Adrenal gland (tissue), 12 donors: Measurements from ENCODE around the gene PYCR2. TPM values are rescaled to one million over a fixed set of nuclear protein-coding genes. Genes with fewer than 3 reads are reported as not detected.

Experiments used
- DNase-seq, 7 donors: peaks; one replicate each; pipeline ENCODE4 v3.0.0-alpha.2; 2019 to 2020
- H3K27ac ChIP-seq, 5 donors: fragments of 200-600 bp; sonication (generic) in 4 of 5; 1 replicate in 3 of 5; 2 replicates in 2 of 5; pipeline versions ENCODE4 v1.5.1 to v1.8.0; 2016 to 2020; ENCODE audit warnings: mild to moderate bottlenecking in 1 of 5
- H3K27me3 ChIP-seq: fragments of 200-600 bp; 2 replicates; pipeline ENCODE4 v1.8.0; 2021
- H3K36me3 ChIP-seq, 2 donors: fragments of 200-600 bp; replicated peaks in 1 of 2; 1 replicate in 1 of 2; 2 replicates in 1 of 2; pipeline versions ENCODE4 v1.5.1 to v1.8.0; 2018 to 2022
- H3K4me1 ChIP-seq, 2 donors: fragments of 200-600 bp; replicated peaks in 1 of 2; 1 replicate in 1 of 2; 2 replicates in 1 of 2; pipeline versions ENCODE4 v1.5.1 to v1.8.0; 2018 to 2021
- H3K4me3 ChIP-seq, 4 donors: fragments of 200-600 bp; sonication (generic) in 3 of 4; one replicate each; pipeline ENCODE4 v1.5.1; 2016 to 2018
- H3K9me3 ChIP-seq, 3 donors: fragments of 200-600 bp; sonication (generic) in 1 of 3; replicated peaks in 1 of 3; 1 replicate in 2 of 3; 2 replicates in 1 of 3; pipeline versions ENCODE4 v1.5.1 to v1.8.0; 2016 to 2021
- POLR2A ChIP-seq, 2 donors: fragments of 450-650 bp; IDR thresholded peaks; one replicate each; pipeline ENCODE4 v1.6.1; 2017; ENCODE audit warnings: antibody characterized with exemption in 2 of 2, mild to moderate bottlenecking in 2 of 2, moderate library complexity in 1 of 2
- WGBS, 4 donors: extraction: QIAGEN DNeasy Blood & Tissue Kit in 2 of 4; methylation state at CpG; one replicate each; pipeline versions ENCODE4 v1.1.5 to v1.1.7; 2013 to 2017; 5-methylcytosine and 5-hydroxymethylcytosine counted together
- intact Hi-C, 2 donors: fragments of 100-400 bp; cut with DNase I; formaldehyde crosslinking; loops; one replicate each; pipeline versions ENCODE4 v1.14.1 to v1.15.0; 2022 to 2023
- microRNA-seq, 3 donors: library from miRNA; unstranded; fragments of <30 nt; microRNA quantifications; one replicate each; pipeline ENCODE4, GENCODE V29; 2017 to 2020
- polyA plus RNA-seq, 3 donors: library from polyadenylated mRNA; stranded (reverse); fragments of 200-250 nt in 2 of 3; fragments of 350-450 nt in 1 of 3; fragmentation: Illumina TruSeq in 1 of 3; extraction: RNeasy Lipid Tissue Mini Kit (QIAGEN cat#74804) in 1 of 3; gene quantifications; one replicate each; pipeline ENCODE4 v1.2.3, GENCODE V29; 2013 to 2014
- small RNA-seq, 2 donors: library from RNA; depleted of rRNA; stranded (forward); fragments of <200 nt; gene quantifications; one replicate each; pipeline ENCODE3, GENCODE V24; 2016
- total RNA-seq, 9 donors: library from RNA; depleted of rRNA in 4 of 9; stranded (reverse); fragments of >200 nt in 4 of 9; fragments of 120-200 nt in 1 of 9; fragmentation: NEBNext Ultra II Directional in 1 of 9; extraction: Animal tissue kit (Norgen Biotek cat#: 25700) in 1 of 9; gene quantifications; one replicate each; pipeline versions ENCODE4 v1.1.0 to v1.2.4, GENCODE V29; 2013 to 2023
- TF ChIP-seq, protein P1 (sequence below), 6 experiments: fragments of 450-650 bp in 4 of 6; fragments of 200-600 bp in 2 of 6; sonication (generic) in 1 of 6; IDR thresholded peaks; 1 replicate in 5 of 6; 2 replicates in 1 of 6; pipeline versions ENCODE4 v1.5.1 to v1.8.0; 2016 to 2021; ENCODE audit warnings: antibody characterized with exemption in 6 of 6, mild to moderate bottlenecking in 2 of 6, moderate library complexity in 1 of 6
- donor health status: healthy with polysubstance abuse.
- donor health status: Bipolar disorder and iron deficiency.
- donor health status: DM: yes; HTN: yes; CAD: no.
- donor health status: DM: no; HTN: no; CAD: no.
- donor health status: DM: no; HTN: no; CAD: no.
- donor health status: DM: yes; HTN: yes; CAD: no.

The PYCR2 gene
- total and polyA plus RNA-seq, 12 donors: 76.0 to 135 (median 84.2) TPM

DNA sequence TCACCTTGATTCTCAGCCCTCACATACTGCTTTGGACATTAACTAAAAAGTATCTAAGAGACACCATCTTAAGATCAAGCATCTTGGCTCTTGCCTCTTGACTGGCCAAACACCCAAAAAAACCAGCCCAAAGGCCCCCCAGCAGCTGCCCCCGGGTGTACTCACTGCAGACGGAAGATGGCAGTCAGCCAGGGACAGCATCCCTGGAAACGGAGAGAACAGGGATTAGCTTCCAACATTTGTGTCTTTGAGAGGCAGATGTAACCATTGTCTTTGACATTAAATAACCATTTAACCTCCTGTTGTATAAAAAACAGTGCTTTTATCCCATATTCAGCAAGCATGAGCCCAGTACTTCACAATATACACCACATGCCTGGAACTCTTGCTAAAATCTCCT, 53.1 kb downstream of the PYCR2 start:
- no peak for DNase-seq
- 40 to 67% (median 62%) methylated on average over 1 to 3 of the region's 3 CpGs for WGBS, 4 donors
- Histone ChIP-seq H3K27me3 (no peaks in the 10 kb centered on the region), H3K9me3 (no peaks in the 10 kb centered on the region), H3K4me1 (no peaks in the 10 kb centered on the region), H3K36me3 (peaks cover 0 to 75% of the 10 kb centered on the region in 2 donors), H3K4me3 (no peak overlapping the region), H3K27ac (no peak overlapping the region)
- TF ChIP-seq POLR2A (IDR thresholded peaks at IDR 0.05): no peak
- TF ChIP-seq, protein P1, sequence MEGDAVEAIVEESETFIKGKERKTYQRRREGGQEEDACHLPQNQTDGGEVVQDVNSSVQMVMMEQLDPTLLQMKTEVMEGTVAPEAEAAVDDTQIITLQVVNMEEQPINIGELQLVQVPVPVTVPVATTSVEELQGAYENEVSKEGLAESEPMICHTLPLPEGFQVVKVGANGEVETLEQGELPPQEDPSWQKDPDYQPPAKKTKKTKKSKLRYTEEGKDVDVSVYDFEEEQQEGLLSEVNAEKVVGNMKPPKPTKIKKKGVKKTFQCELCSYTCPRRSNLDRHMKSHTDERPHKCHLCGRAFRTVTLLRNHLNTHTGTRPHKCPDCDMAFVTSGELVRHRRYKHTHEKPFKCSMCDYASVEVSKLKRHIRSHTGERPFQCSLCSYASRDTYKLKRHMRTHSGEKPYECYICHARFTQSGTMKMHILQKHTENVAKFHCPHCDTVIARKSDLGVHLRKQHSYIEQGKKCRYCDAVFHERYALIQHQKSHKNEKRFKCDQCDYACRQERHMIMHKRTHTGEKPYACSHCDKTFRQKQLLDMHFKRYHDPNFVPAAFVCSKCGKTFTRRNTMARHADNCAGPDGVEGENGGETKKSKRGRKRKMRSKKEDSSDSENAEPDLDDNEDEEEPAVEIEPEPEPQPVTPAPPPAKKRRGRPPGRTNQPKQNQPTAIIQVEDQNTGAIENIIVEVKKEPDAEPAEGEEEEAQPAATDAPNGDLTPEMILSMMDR (IDR thresholded peaks at IDR 0.05): no peak
- intact Hi-C loops: no loop called here

Small RNAs within 50 kb of the gene (microRNA-seq; reads per million reads assigned to microRNA genes)
- 0 to 0.89 (median 0.57) reads per million in 3 donors for gene MIR6741

Small RNAs within 50 kb of the gene (small RNA-seq; reads per million reads assigned to genes)
- gene AL117348.1 (0 reads per million in 2 donors), gene NDUFA3P3 (0 reads per million in 2 donors)

Other genes with a start within 250 kb of the PYCR2 start
- 100 to 1,000 TPM; 197 to 429 (median 294) TPM for gene SRP9, start 146.4 kb downstream of the PYCR2 start, total RNA-seq
- gene SRP9, start 146.4 kb downstream of the PYCR2 start, polyA plus RNA-seq: 100 to 1,000 TPM; 144 to 521 (median 178) TPM
- 1,000 to 10,000 TPM in 8 of 9 donors, 100 to 1,000 TPM in 1; 251 to 3,548 (median 1,695) TPM for gene EPHX1, start 114.1 kb downstream of the PYCR2 start, total RNA-seq
- gene EPHX1, start 114.1 kb downstream of the PYCR2 start, polyA plus RNA-seq: 1,000 to 10,000 TPM in 1 of 3 donors, 100 to 1,000 TPM in 2; 337 to 1,831 (median 896) TPM
- 10 to 100 TPM; 13.9 to 80.4 (median 56.4) TPM for gene TMEM63A, start 41.9 kb downstream of the PYCR2 start, total RNA-seq
- gene TMEM63A, start 41.9 kb downstream of the PYCR2 start, polyA plus RNA-seq: 10 to 100 TPM; 20.8 to 96.9 (median 48.1) TPM
- 1 to 10 TPM in 2 of 9 donors, under 1 TPM in 3, not detected in 4; 0.47 to 1.5 (median 0.67) TPM for gene LEFTY1, start 35.1 kb downstream of the PYCR2 start, total RNA-seq
- under 1 TPM in 2 of 3 donors, not detected in 1; 0.15 to 0.27 TPM for gene LEFTY1, start 35.1 kb downstream of the PYCR2 start, polyA plus RNA-seq
- gene LEFTY2, start 17.0 kb upstream of the PYCR2 start, total RNA-seq: 1 to 10 TPM in 3 of 9 donors, under 1 TPM in 5, not detected in 1; 0.38 to 3.4 (median 0.87) TPM
- gene LEFTY2, start 17.0 kb upstream of the PYCR2 start, polyA plus RNA-seq: under 1 TPM; 0.16 to 0.57 (median 0.54) TPM
- gene SDE2, start 75.1 kb upstream of the PYCR2 start, total RNA-seq: 10 to 100 TPM; 11.4 to 32.9 (median 18.7) TPM
- 10 to 100 TPM in 1 of 3 donors, 1 to 10 TPM in 2; 4.3 to 20.7 (median 4.9) TPM for gene SDE2, start 75.1 kb upstream of the PYCR2 start, polyA plus RNA-seq
- gene H3-3A, start 138.5 kb upstream of the PYCR2 start, total RNA-seq: 100 to 1,000 TPM; 216 to 543 (median 373) TPM
- gene H3-3A, start 138.5 kb upstream of the PYCR2 start, polyA plus RNA-seq: 100 to 1,000 TPM; 407 to 772 (median 547) TPM